Measurements from ENCODE around the gene WNT9A. TPM values are rescaled to one million over a fixed set of nuclear protein-coding genes. Genes with fewer than 3 reads are reported as not detected.

Gene WNT9A
- polyA plus RNA-seq, 1 experiment: 0.91 TPM

DNA sequence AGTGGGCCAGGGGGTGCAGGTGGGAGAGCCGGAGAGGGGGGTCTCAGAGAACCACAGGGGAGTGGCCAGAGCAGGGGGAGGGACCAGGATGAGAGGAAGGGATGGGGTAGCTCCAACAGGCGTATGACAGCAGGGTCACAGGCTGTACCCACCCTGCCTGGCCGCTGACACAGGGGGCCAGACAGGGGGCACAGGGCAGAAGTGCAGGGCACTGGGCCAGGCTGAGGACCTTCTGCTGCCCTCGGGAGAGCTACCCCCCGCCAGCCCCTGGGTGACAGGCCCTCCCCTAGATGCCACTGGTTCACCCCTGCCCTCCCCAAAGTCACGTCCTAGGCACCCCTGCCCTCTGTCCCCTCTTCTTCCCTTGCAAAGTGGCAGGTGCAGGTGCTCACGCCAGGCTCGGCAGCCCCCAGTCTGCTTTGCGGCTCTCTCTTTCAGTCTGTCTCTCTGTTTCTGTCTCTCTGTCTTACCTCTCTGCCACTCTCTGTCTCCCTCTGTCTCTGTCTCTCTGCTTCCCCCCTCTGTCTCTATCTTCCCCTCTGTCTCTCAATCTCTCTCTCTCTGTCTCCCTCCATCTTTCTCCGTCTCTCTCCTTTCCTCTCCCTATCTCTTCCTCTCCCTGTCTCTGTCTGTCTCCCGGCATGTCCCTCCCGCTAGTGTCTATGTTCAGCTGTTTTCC is 48.5 kb downstream of the WNT9A start:
- H3K4me3 ChIP-seq (ENCODE audit: low read depth, low read length): no peak overlapping the region
- TF ChIP-seq, protein P1, sequence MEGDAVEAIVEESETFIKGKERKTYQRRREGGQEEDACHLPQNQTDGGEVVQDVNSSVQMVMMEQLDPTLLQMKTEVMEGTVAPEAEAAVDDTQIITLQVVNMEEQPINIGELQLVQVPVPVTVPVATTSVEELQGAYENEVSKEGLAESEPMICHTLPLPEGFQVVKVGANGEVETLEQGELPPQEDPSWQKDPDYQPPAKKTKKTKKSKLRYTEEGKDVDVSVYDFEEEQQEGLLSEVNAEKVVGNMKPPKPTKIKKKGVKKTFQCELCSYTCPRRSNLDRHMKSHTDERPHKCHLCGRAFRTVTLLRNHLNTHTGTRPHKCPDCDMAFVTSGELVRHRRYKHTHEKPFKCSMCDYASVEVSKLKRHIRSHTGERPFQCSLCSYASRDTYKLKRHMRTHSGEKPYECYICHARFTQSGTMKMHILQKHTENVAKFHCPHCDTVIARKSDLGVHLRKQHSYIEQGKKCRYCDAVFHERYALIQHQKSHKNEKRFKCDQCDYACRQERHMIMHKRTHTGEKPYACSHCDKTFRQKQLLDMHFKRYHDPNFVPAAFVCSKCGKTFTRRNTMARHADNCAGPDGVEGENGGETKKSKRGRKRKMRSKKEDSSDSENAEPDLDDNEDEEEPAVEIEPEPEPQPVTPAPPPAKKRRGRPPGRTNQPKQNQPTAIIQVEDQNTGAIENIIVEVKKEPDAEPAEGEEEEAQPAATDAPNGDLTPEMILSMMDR (IDR thresholded peaks at IDR 0.05; ENCODE audit: low read depth, low read length): no peak
- peaks cover 2% of the 10 kb centered on the region for H3K27me3 ChIP-seq (ENCODE audit: control insufficient read depth, insufficient read depth, low read length)
- no peak overlapping the region for H3K27ac ChIP-seq (ENCODE audit: low read depth, low read length)
- DNase-seq (ENCODE audit: low read depth, low spot score): no peak
- H3K9me3 ChIP-seq (ENCODE audit: control insufficient read depth, insufficient read depth, low read length): no peaks in the 10 kb centered on the region; the same call in 1 of the 2 replicates
- ChIA-PET POLR2A (no interaction called here), CTCF (no interaction called here)

DNA sequence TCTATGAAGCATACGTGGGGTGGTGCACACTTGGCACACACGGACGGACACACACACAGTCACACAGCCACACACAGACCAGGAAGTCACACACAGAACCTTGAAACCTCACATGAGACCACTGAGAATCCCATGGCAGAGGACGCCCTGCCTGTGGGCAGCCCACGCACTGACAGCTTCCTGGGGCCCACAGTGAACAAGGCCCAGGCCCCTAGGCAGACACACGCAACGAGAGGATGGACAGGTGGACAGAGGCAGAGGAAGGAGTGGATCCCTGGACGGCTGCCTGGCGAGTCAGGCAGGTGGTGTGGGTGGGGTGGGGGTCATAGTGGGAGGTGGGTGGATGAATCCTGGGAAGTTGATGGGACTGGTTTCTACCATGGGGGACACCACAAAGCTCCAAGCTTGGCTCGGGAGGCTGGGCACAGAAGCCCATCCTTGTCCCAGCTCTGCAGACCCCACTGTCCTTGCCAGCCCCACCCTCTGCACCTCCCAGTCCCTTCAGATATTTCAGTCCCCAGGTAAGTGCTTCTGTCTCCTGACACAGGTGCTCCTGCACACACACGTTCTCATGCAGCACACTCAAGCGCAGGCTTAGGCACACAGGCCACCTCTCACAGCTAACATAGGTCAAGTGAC is 49.1 kb downstream of the WNT9A start:
- POLR2A ChIA-PET: no interaction called here
- H3K4me3 ChIP-seq (ENCODE audit: low read depth, low read length): no peak overlapping the region
- TF ChIP-seq, protein P1 (IDR thresholded peaks at IDR 0.05; ENCODE audit: low read depth, low read length): no peak

DNA sequence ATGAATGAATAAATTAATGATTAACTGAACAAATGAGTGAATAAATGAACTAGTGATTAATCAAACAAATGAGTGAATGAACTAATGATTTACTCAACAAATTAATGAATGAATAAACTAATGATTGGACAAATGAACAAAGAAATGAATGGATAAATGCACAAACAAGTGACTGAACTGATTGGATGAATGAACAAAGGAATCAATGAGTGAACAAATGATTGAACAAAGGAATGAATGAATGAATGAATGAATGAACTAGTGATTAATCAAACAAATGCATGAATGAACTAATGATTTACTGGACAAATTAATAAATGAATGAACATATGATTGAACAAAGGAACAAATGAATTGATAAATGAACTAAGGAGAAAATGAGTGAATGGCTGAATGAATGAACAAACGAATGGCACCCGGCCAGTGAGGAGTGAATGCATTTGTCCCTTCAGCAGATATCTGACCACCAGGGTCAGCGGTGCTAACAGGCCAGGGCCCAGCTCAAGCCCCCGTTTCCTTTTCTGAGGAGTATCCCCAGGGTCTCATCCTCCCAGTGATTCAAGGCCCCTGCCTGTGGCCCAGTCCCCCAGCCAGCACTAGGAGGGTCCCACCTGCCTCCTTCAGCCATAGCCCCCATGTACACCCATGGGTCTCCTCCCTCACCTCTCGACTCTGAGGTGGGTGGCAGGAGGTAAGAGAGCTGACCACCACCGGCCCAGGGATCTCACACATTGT is 49.9 kb downstream of the WNT9A start:
- TF ChIP-seq, protein P1 (IDR thresholded peaks at IDR 0.05; ENCODE audit: low read depth, low read length): no peak

More for the DNA sequence above, 49.1 kb downstream of the WNT9A start:
- DNase-seq (ENCODE audit: low read depth, low spot score): no peak
- no peaks in the 10 kb centered on the region; the same call in 1 of the 2 replicates for H3K9me3 ChIP-seq (ENCODE audit: control insufficient read depth, insufficient read depth, low read length)
- no peak overlapping the region for H3K27ac ChIP-seq (ENCODE audit: low read depth, low read length)
- peaks cover 2% of the 10 kb centered on the region for H3K27me3 ChIP-seq (ENCODE audit: control insufficient read depth, insufficient read depth, low read length)
- CTCF ChIA-PET: no interaction called here

DNA sequence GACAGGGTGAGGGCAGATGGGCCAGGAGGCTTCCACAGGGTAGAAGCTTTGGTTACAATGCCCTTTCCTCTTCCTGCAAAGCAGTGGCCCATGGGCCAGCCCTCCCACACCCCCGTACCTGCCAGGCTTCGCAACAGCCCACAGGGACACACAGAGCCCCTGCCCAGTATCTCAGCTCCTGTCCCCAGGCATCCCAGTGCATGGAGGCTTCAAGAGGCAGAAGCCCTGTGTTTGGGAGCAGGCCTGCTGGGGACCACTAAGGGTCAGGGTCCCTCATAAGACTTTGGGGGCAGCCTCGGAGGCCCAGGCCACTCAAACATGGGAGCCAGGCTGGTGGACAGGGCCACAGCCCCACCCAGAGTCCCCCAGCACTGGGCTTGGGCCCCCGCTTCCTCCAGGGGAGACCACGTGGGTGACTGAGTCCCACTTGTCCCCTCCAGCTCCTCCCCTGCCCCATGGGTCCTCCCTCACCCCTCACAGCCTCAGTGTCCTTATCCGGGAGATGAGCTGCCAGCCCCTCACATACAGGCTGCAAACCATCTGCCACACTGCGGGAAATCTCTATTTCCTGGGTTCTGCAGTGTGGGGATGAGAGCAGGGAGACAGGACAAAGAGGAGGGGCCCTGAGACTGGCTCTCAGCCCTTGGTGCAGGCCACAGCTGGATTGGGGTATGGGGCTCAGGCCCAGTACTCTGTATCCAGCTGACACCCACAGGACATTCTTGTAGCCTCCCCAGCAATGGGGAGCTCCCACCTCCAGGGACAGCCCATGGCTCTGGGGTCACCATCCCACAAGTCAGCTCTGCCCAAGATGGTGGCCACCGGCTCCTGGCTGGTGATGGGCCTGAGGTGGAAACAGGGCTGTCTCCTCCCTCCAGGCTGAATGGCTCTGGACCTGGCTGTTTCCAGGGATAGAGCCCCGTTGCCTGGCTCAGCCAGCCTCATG is 50.7 kb downstream of the WNT9A start:
- Histone ChIP-seq H3K27ac (ENCODE audit: low read depth, low read length) (no peak overlapping the region), H3K9me3 (ENCODE audit: control insufficient read depth, insufficient read depth, low read length) (no peaks in the 10 kb centered on the region; the same call in 1 of the 2 replicates), H3K27me3 (ENCODE audit: control insufficient read depth, insufficient read depth, low read length) (peaks cover 2% of the 10 kb centered on the region), H3K4me3 (ENCODE audit: low read depth, low read length) (no peak overlapping the region)
- CTCF ChIA-PET: no interaction called here
- POLR2A ChIA-PET: no interaction called here
- TF ChIP-seq, protein P1 (IDR thresholded peaks at IDR 0.05; ENCODE audit: low read depth, low read length): no peak
- no peak for DNase-seq (ENCODE audit: low read depth, low spot score)

More for the DNA sequence above, 49.9 kb downstream of the WNT9A start:
- H3K9me3 ChIP-seq (ENCODE audit: control insufficient read depth, insufficient read depth, low read length): no peaks in the 10 kb centered on the region; the same call in 1 of the 2 replicates
- no peak overlapping the region for H3K27ac ChIP-seq (ENCODE audit: low read depth, low read length)
- no peak overlapping the region for H3K4me3 ChIP-seq (ENCODE audit: low read depth, low read length)
- DNase-seq (ENCODE audit: low read depth, low spot score): no peak
- CTCF ChIA-PET: no interaction called here
- H3K27me3 ChIP-seq (ENCODE audit: control insufficient read depth, insufficient read depth, low read length): peaks cover 2% of the 10 kb centered on the region
- POLR2A ChIA-PET: no interaction called here

Measured in AG04450 (cell line).